HepG2 (cell line): ENCODE data around the gene MAPK8IP3. TPM values are rescaled to one million over a fixed set of nuclear protein-coding genes. Genes with fewer than 3 reads are reported as not detected.

Experiments
- EED ChIP-seq: sonication (generic); formaldehyde crosslinking; IDR thresholded peaks from 2 replicates; pipeline ENCODE4 v1.5.0; 2020; ENCODE audit warnings: mild to moderate bottlenecking, missing genetic modification reagents
- HNRNPL ChIP-seq: fragments of 200-400 bp; formaldehyde crosslinking; IDR thresholded peaks from 2 replicates; pipeline ENCODE4 v1.6.1; 2017; ENCODE audit warnings: mild to moderate bottlenecking, low read depth, low read length
- MAZ ChIP-seq, 2 experiments: sonication (generic) in 1 of 2; formaldehyde crosslinking in 1 of 2; IDR thresholded peaks; 2 replicates each; pipeline versions ENCODE4 v1.5.0 to v1.6.1; 2012 to 2020; ENCODE audit warnings: low read depth in 2 of 2, mild to moderate bottlenecking in 2 of 2, borderline replicate concordance in 1 of 2, improper control_type of control experiment in 1 of 2, low read length in 1 of 2, missing genetic modification reagents in 1 of 2, moderate library complexity in 1 of 2
- NCOR1 ChIP-seq: fragments of 200-600 bp; sonication (generic); IDR thresholded peaks from 2 replicates; pipeline ENCODE4 v1.7.0; 2017; ENCODE audit warnings: antibody characterized with exemption, low read length, borderline replicate concordance
- NFYB ChIP-seq: sonication (generic); formaldehyde crosslinking; IDR thresholded peaks from 2 replicates; pipeline ENCODE4 v1.4.0; 2020; ENCODE audit warnings: missing genetic modification reagents
- SRF ChIP-seq: IDR thresholded peaks from 2 replicates; pipeline ENCODE4 v1.6.1; 2011; ENCODE audit warnings: mild to moderate bottlenecking, low read depth, low read length, moderate library complexity
- TGIF2 ChIP-seq: IDR thresholded peaks from 2 replicates; pipeline ENCODE4 v1.6.1; 2016; ENCODE audit warnings: control low read depth, missing compliant biosample characterization
- ZMYM3 ChIP-seq: sonication (generic); formaldehyde crosslinking; IDR thresholded peaks from 2 replicates; pipeline ENCODE4 v1.5.1; 2020; ENCODE audit warnings: mild to moderate bottlenecking, missing genetic modification reagents
- ZMYM4 ChIP-seq: sonication (generic); formaldehyde crosslinking; IDR thresholded peaks from 2 replicates; pipeline ENCODE4 v1.8.1; 2023; ENCODE audit warnings: mild to moderate bottlenecking, missing genetic modification reagents
- ZNF431 ChIP-seq: sonication (generic); formaldehyde crosslinking; IDR thresholded peaks from 2 replicates; pipeline ENCODE4 v1.9.0; 2022; ENCODE audit warnings: missing genetic modification reagents, low read depth, mild to moderate bottlenecking, borderline replicate concordance
- polyA plus RNA-seq, 8 experiments: library from polyadenylated mRNA; depleted of rRNA in 3 of 8; stranded (reverse) in 7 of 8; unstranded in 1 of 8; fragments of >200 nt; fragmentation: Illumina TruSeq in 4 of 8; extraction: Trizol in 4 of 8; gene quantifications; 2 replicates each; pipeline versions ENCODE4 v1.2.1 to v1.2.3, GENCODE V29; 2011 to 2016; ENCODE audit warnings: low read depth in 4 of 8, missing spikeins in 1 of 8, mixed read lengths in 1 of 8; ENCODE audit not compliant: insufficient read depth in 1 of 8
- total RNA-seq, 5 experiments: library from RNA; depleted of rRNA; stranded (reverse); fragments of >200 nt; fragmentation: Illumina TruSeq; extraction: Trizol; gene quantifications; 2 replicates each; pipeline ENCODE4 v1.2.3, GENCODE V29; 2016; ENCODE audit warnings: low read depth in 1 of 5
- TF ChIP-seq, protein P1 (sequence below): conservative IDR thresholded peaks from 2 replicates; pipeline ENCODE4 v1.6.1; 2018; ENCODE audit warnings: missing genetic modification reagents
- TF ChIP-seq, protein P2 (sequence below): sonication (generic); formaldehyde crosslinking; IDR thresholded peaks from 2 replicates; pipeline ENCODE4 v1.4.0; 2020; ENCODE audit warnings: missing genetic modification reagents
- TF ChIP-seq, protein P3 (sequence below): sonication (generic); formaldehyde crosslinking; IDR thresholded peaks from 2 replicates; pipeline ENCODE4 v1.8.1; 2022; ENCODE audit warnings: low read depth, mild to moderate bottlenecking, missing genetic modification reagents
- TF ChIP-seq, protein P4 (sequence below): sonication (generic); formaldehyde crosslinking; IDR thresholded peaks from 2 replicates; pipeline ENCODE4 v1.5.0; 2020; ENCODE audit warnings: missing genetic modification reagents, mild to moderate bottlenecking, borderline replicate concordance
- TF ChIP-seq, protein P5 (sequence below): IDR thresholded peaks from 2 replicates; pipeline ENCODE4 v1.6.1; 2016; ENCODE audit warnings: mild to moderate bottlenecking, missing biosample characterization, missing genetic modification reagents
- TF ChIP-seq, protein P6 (sequence below): sonication (generic); formaldehyde crosslinking; IDR thresholded peaks from 2 replicates; pipeline ENCODE4 v1.8.1; 2023; ENCODE audit warnings: mild to moderate bottlenecking, missing genetic modification reagents, borderline replicate concordance
- TF ChIP-seq, protein P7 (sequence below): sonication (generic); formaldehyde crosslinking; IDR thresholded peaks from 2 replicates; pipeline ENCODE4 v1.4.0; 2020; ENCODE audit warnings: low read depth, mild to moderate bottlenecking, missing genetic modification reagents

Gene MAPK8IP3
- total and polyA plus RNA-seq, 2 of the 13 experiments (the other 11 are each of a cell fraction or from before 2014, with no cell fraction given): 25.1 to 41.7 TPM

DNA sequence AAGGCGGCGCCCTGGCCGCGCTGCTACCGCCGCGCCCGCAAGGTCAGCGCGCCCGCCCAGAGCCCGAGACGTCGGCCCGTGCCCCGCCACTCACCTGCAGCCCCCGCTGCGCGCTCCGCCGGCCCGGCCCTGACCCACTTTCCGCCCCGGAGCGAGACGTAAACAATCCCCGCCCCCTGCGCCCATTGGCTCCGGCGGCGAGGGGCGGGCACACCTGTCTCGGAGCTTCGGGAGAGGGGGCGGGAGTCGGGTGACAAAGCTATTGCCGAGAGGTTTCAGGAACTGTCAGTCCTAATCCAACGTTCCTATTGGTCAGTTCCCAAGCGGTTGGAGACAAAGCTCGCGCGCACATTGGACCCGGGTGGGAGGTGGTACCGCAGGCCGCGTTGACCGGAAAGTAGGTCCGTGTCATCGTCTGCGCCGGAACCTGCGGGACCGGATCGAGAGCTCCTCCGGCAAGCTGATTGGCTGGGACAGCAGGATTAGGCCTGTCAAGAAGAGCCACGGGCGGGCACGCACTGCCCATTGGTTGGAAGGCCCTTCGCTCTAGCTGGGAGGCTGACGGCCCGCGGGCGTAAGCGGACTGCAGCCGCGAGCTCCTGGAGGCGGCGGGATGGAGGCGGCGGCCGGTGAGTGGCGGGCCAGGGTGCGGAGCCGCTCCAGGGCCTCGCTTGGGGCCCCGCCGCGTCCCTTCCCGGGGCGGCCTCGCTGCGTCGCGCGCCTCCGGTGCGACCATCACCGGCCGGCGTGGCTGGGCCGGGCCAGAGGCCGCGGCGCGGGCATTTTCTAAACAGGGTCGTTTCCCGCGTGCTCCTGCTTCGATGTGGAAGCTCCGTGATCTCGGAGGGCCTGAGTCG is 76.6 kb downstream of the MAPK8IP3 start, which contains the start of the genes NUBP2 and SPSB3 (continued):
- TF ChIP-seq, protein P1, sequence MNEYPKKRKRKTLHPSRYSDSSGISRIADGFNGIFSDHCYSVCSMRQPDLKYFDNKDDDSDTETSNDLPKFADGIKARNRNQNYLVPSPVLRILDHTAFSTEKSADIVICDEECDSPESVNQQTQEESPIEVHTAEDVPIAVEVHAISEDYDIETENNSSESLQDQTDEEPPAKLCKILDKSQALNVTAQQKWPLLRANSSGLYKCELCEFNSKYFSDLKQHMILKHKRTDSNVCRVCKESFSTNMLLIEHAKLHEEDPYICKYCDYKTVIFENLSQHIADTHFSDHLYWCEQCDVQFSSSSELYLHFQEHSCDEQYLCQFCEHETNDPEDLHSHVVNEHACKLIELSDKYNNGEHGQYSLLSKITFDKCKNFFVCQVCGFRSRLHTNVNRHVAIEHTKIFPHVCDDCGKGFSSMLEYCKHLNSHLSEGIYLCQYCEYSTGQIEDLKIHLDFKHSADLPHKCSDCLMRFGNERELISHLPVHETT (CRISPR knock-in tag): peak; percentile 93
- TF ChIP-seq HNRNPL (no peak), ZMYM3 (CRISPR knock-in tag) (no peak), ZMYM4 (CRISPR knock-in tag) (peak; percentile 31; the same call in 1 of the 2 replicates), NFYB (peak; percentile 97), ZNF431 (CRISPR knock-in tag) (no peak), NCOR1 (peak; percentile 76; the same call in 1 of the 2 replicates), TGIF2 (0 out of 2 replicates have a peak, but pooled peaks have one; percentile 32), EED (CRISPR knock-in tag) (no peak), MAZ (IDR thresholded peaks at IDR 0.05; ENCODE audit: borderline replicate concordance, low read depth, low read length) (peak; percentile 74; the same call in 1 of the 2 replicates), MAZ (CRISPR knock-in tag; IDR thresholded peaks at IDR 0.05; ENCODE audit: low read depth) (peak; percentile 80), SRF (peak; percentile 20; the same call in 1 of the 2 replicates)
- TF ChIP-seq, protein P2, sequence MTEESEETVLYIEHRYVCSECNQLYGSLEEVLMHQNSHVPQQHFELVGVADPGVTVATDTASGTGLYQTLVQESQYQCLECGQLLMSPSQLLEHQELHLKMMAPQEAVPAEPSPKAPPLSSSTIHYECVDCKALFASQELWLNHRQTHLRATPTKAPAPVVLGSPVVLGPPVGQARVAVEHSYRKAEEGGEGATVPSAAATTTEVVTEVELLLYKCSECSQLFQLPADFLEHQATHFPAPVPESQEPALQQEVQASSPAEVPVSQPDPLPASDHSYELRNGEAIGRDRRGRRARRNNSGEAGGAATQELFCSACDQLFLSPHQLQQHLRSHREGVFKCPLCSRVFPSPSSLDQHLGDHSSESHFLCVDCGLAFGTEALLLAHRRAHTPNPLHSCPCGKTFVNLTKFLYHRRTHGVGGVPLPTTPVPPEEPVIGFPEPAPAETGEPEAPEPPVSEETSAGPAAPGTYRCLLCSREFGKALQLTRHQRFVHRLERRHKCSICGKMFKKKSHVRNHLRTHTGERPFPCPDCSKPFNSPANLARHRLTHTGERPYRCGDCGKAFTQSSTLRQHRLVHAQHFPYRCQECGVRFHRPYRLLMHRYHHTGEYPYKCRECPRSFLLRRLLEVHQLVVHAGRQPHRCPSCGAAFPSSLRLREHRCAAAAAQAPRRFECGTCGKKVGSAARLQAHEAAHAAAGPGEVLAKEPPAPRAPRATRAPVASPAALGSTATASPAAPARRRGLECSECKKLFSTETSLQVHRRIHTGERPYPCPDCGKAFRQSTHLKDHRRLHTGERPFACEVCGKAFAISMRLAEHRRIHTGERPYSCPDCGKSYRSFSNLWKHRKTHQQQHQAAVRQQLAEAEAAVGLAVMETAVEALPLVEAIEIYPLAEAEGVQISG (CRISPR knock-in tag): peak; percentile 38; the same call in 1 of the 2 replicates
- TF ChIP-seq, protein P3, sequence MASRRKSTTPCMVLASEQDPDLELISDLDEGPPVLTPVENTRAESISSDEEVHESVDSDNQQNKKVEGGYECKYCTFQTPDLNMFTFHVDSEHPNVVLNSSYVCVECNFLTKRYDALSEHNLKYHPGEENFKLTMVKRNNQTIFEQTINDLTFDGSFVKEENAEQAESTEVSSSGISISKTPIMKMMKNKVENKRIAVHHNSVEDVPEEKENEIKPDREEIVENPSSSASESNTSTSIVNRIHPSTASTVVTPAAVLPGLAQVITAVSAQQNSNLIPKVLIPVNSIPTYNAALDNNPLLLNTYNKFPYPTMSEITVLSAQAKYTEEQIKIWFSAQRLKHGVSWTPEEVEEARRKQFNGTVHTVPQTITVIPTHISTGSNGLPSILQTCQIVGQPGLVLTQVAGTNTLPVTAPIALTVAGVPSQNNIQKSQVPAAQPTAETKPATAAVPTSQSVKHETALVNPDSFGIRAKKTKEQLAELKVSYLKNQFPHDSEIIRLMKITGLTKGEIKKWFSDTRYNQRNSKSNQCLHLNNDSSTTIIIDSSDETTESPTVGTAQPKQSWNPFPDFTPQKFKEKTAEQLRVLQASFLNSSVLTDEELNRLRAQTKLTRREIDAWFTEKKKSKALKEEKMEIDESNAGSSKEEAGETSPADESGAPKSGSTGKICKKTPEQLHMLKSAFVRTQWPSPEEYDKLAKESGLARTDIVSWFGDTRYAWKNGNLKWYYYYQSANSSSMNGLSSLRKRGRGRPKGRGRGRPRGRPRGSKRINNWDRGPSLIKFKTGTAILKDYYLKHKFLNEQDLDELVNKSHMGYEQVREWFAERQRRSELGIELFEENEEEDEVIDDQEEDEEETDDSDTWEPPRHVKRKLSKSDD (CRISPR knock-in tag): no peak
- TF ChIP-seq, protein P4, sequence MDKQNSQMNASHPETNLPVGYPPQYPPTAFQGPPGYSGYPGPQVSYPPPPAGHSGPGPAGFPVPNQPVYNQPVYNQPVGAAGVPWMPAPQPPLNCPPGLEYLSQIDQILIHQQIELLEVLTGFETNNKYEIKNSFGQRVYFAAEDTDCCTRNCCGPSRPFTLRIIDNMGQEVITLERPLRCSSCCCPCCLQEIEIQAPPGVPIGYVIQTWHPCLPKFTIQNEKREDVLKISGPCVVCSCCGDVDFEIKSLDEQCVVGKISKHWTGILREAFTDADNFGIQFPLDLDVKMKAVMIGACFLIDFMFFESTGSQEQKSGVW (CRISPR knock-in tag): no peak
- TF ChIP-seq, protein P5, sequence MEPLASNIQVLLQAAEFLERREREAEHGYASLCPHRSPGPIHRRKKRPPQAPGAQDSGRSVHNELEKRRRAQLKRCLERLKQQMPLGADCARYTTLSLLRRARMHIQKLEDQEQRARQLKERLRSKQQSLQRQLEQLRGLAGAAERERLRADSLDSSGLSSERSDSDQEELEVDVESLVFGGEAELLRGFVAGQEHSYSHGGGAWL (CRISPR knock-in tag): peak; percentile 73
- TF ChIP-seq, protein P6, sequence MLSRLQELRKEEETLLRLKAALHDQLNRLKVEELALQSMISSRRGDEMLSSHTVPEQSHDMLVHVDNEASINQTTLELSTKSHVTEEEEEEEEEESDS: no peak
- TF ChIP-seq, protein P7, sequence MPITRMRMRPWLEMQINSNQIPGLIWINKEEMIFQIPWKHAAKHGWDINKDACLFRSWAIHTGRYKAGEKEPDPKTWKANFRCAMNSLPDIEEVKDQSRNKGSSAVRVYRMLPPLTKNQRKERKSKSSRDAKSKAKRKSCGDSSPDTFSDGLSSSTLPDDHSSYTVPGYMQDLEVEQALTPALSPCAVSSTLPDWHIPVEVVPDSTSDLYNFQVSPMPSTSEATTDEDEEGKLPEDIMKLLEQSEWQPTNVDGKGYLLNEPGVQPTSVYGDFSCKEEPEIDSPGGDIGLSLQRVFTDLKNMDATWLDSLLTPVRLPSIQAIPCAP (CRISPR knock-in tag): no peak
